Measurements from ENCODE around the gene TMEM47.

DNA sequence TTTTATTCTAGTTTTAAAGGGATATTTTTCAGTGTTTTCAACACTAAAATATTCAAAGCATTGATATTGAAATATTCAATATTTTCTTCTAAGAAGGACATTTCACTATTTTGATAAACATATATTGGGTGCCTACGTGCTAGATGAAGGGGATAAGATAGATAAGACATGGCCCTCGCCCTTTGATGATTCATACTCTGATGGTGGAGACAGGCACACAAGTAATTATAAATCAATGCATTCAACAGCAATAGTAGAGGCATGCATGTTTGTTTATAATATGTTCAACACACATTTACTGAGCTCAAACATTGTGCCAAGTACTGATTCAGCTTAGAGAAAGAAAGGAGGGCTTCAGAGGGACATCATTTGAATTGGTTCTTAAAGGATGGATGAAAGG is 22.7 kb downstream of the TMEM47 start:
- no peak for TF ChIP-seq ZNF232 (CRISPR knock-in tag; IDR thresholded peaks at IDR 0.05)
- TF ChIP-seq, protein P1, sequence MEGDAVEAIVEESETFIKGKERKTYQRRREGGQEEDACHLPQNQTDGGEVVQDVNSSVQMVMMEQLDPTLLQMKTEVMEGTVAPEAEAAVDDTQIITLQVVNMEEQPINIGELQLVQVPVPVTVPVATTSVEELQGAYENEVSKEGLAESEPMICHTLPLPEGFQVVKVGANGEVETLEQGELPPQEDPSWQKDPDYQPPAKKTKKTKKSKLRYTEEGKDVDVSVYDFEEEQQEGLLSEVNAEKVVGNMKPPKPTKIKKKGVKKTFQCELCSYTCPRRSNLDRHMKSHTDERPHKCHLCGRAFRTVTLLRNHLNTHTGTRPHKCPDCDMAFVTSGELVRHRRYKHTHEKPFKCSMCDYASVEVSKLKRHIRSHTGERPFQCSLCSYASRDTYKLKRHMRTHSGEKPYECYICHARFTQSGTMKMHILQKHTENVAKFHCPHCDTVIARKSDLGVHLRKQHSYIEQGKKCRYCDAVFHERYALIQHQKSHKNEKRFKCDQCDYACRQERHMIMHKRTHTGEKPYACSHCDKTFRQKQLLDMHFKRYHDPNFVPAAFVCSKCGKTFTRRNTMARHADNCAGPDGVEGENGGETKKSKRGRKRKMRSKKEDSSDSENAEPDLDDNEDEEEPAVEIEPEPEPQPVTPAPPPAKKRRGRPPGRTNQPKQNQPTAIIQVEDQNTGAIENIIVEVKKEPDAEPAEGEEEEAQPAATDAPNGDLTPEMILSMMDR (IDR thresholded peaks at IDR 0.05), result no peak
- TF ChIP-seq, protein P2, sequence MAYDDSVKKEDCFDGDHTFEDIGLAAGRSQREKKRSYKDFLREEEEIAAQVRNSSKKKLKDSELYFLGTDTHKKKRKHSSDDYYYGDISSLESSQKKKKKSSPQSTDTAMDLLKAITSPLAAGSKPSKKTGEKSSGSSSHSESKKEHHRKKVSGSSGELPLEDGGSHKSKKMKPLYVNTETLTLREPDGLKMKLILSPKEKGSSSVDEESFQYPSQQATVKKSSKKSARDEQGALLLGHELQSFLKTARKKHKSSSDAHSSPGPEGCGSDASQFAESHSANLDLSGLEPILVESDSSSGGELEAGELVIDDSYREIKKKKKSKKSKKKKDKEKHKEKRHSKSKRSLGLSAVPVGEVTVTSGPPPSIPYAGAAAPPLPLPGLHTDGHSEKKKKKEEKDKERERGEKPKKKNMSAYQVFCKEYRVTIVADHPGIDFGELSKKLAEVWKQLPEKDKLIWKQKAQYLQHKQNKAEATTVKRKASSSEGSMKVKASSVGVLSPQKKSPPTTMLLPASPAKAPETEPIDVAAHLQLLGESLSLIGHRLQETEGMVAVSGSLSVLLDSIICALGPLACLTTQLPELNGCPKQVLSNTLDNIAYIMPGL (CRISPR knock-in tag; IDR thresholded peaks at IDR 0.05), result no peak
- no peak for TF ChIP-seq NR1H2 (CRISPR knock-in tag; IDR thresholded peaks at IDR 0.05)
- TF ChIP-seq, protein P3, sequence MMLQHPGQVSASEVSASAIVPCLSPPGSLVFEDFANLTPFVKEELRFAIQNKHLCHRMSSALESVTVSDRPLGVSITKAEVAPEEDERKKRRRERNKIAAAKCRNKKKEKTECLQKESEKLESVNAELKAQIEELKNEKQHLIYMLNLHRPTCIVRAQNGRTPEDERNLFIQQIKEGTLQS (CRISPR knock-in tag; conservative IDR thresholded peaks at IDR 0.05), result no peak
- TF ChIP-seq, protein P4, sequence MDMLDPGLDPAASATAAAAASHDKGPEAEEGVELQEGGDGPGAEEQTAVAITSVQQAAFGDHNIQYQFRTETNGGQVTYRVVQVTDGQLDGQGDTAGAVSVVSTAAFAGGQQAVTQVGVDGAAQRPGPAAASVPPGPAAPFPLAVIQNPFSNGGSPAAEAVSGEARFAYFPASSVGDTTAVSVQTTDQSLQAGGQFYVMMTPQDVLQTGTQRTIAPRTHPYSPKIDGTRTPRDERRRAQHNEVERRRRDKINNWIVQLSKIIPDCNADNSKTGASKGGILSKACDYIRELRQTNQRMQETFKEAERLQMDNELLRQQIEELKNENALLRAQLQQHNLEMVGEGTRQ (CRISPR knock-in tag; IDR thresholded peaks at IDR 0.05), result no peak
- TF ChIP-seq, protein P5, sequence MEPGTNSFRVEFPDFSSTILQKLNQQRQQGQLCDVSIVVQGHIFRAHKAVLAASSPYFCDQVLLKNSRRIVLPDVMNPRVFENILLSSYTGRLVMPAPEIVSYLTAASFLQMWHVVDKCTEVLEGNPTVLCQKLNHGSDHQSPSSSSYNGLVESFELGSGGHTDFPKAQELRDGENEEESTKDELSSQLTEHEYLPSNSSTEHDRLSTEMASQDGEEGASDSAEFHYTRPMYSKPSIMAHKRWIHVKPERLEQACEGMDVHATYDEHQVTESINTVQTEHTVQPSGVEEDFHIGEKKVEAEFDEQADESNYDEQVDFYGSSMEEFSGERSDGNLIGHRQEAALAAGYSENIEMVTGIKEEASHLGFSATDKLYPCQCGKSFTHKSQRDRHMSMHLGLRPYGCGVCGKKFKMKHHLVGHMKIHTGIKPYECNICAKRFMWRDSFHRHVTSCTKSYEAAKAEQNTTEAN (CRISPR knock-in tag; IDR thresholded peaks at IDR 0.05), result no peak
- TF ChIP-seq, protein P6, sequence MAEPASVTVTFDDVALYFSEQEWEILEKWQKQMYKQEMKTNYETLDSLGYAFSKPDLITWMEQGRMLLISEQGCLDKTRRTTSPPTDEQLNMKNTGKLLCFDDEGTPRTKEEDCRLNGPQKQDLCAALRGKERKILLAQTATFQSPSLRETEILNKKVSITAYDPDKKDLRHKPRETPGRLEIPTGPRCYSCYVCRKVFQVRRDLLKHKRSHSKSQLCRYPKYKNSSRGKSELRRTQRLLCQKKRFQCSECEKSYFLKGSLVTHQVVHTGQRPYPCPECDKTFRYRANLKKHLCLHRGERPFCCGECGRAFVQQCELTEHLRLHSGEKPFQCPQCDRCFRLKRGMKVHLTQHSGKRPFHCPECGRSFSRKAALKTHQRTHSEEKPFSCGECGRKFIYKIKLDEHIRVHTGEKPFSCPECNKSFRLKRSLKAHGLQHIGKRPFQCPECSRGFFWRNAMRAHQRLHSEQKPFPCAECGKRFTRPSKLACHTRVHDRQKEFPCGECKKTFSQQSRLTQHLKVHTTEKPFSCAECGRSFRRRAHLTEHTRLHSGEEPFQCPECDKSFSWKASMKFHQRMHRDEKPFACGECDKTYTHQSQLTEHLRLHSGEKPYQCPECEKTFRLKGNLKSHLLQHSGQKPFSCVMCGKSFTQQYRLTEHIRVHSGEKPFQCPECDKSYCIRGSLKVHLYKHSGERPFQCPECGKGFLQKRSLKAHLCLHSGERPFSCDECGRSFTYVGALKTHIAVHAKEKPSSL (CRISPR knock-in tag; conservative IDR thresholded peaks at IDR 0.05), result no peak

Data from WTC11 (cell line).